ENCODE results near the gene HOTAIR. TPM values are rescaled to one million over a fixed set of nuclear protein-coding genes. Genes with fewer than 3 reads are reported as not detected.

Gene HOTAIR
- total and polyA plus RNA-seq, 4 donors, result not detected

DNA sequence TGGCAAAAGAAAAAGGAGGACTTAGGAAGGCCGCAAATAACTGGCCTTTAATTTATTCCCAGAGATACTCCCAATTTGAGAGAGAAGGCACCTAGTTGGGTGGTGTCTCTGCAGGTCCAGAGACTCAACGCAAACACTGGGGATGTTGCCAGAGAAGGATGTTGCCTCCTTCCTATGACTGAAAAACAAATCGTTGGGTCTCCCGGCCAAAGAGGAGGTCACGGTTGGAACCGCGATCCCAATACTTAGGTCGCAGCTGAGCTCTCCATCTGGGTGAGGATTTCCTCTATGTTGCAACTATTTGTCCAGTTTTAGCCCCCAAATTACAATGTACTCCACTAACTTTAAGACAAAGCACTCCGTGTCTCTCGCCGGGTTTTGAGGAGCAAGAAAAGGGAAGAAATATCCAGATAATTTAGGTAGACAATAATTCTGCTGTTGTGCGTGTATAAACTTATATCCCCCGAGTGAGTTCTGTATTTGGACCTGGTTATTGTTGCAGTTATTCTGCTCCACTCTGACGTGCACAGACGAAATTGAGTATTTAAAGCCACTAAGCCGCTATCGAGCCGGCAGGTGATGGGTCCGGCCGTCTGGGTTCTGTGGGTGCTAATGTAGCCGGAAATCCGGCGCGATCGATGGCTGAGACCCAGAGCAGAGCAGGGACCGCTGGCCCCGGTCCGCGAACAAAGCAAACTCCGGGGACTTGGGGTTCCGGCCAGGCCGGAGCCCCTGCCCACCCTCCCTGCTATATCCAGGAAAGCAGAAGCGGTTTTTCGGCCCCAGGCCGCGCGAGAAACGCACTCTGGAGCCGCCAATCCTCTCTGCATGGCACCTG is 14.3 kb downstream of the HOTAIR start:
- 10% methylated on average over 39 of the region's 39 CpGs for whole genome bisulfite sequencing
- H3K27ac ChIP-seq (ENCODE audit: low read depth in 1 of 2, low read length in 2 of 2), result no peak overlapping the region
- peaks cover 0 to 5% (median 0%) of the 10 kb centered on the region in 4 donors for H3K4me1 ChIP-seq (ENCODE audit: control insufficient read depth in 4 of 4, insufficient read depth in 4 of 4, low read length in 3 of 4)
- H3K9me3 ChIP-seq (ENCODE audit: control insufficient read depth in 4 of 4, low read length in 3 of 4), result peaks cover 0 to 3% (median 0%) of the 10 kb centered on the region in 4 donors
- no peak overlapping the region for H3K9ac ChIP-seq (ENCODE audit: low read depth in 1 of 2, low read length in 2 of 2)
- TF ChIP-seq TAF1 (conservative IDR thresholded peaks at IDR 0.05) (no peak), RXRA (IDR thresholded peaks at IDR 0.05) (no peak), GABPA (IDR thresholded peaks at IDR 0.05 in 1 of 2, conservative IDR thresholded peaks at IDR 0.05 in 1 of 2) (no peak), FOXA2 (IDR thresholded peaks at IDR 0.05) (no peak)
- TF ChIP-seq, protein P1, sequence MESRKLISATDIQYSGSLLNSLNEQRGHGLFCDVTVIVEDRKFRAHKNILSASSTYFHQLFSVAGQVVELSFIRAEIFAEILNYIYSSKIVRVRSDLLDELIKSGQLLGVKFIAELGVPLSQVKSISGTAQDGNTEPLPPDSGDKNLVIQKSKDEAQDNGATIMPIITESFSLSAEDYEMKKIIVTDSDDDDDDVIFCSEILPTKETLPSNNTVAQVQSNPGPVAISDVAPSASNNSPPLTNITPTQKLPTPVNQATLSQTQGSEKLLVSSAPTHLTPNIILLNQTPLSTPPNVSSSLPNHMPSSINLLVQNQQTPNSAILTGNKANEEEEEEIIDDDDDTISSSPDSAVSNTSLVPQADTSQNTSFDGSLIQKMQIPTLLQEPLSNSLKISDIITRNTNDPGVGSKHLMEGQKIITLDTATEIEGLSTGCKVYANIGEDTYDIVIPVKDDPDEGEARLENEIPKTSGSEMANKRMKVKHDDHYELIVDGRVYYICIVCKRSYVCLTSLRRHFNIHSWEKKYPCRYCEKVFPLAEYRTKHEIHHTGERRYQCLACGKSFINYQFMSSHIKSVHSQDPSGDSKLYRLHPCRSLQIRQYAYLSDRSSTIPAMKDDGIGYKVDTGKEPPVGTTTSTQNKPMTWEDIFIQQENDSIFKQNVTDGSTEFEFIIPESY (IDR thresholded peaks at IDR 0.05), result no peak
- TF ChIP-seq, protein P2, sequence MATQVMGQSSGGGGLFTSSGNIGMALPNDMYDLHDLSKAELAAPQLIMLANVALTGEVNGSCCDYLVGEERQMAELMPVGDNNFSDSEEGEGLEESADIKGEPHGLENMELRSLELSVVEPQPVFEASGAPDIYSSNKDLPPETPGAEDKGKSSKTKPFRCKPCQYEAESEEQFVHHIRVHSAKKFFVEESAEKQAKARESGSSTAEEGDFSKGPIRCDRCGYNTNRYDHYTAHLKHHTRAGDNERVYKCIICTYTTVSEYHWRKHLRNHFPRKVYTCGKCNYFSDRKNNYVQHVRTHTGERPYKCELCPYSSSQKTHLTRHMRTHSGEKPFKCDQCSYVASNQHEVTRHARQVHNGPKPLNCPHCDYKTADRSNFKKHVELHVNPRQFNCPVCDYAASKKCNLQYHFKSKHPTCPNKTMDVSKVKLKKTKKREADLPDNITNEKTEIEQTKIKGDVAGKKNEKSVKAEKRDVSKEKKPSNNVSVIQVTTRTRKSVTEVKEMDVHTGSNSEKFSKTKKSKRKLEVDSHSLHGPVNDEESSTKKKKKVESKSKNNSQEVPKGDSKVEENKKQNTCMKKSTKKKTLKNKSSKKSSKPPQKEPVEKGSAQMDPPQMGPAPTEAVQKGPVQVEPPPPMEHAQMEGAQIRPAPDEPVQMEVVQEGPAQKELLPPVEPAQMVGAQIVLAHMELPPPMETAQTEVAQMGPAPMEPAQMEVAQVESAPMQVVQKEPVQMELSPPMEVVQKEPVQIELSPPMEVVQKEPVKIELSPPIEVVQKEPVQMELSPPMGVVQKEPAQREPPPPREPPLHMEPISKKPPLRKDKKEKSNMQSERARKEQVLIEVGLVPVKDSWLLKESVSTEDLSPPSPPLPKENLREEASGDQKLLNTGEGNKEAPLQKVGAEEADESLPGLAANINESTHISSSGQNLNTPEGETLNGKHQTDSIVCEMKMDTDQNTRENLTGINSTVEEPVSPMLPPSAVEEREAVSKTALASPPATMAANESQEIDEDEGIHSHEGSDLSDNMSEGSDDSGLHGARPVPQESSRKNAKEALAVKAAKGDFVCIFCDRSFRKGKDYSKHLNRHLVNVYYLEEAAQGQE (IDR thresholded peaks at IDR 0.05), result no peak
- no peak for DNase-seq (ENCODE audit: low spot score)
- peaks cover 4 to 58% (median 38%) of the 10 kb centered on the region in 4 donors for H3K27me3 ChIP-seq (ENCODE audit: control insufficient read depth in 4 of 4, insufficient read depth in 4 of 4, low read length in 3 of 4)
- H3K4me3 ChIP-seq (ENCODE audit: low read depth in 1 of 3, low read length in 3 of 3), result no peak overlapping the region
- H3K36me3 ChIP-seq (ENCODE audit: control insufficient read depth in 4 of 4, insufficient read depth in 3 of 4, low read depth in 1 of 4, low read length in 3 of 4), result no peaks in the 10 kb centered on the region

GRCh38 chr12:53959314-53959713 is 15.4 kb downstream of the HOTAIR start:
- peaks cover 0 to 1% (median 0%) of the 10 kb centered on the region in 4 donors for H3K4me1 ChIP-seq (ENCODE audit: control insufficient read depth in 4 of 4, insufficient read depth in 4 of 4, low read length in 3 of 4)
- no peak for TF ChIP-seq RXRA (IDR thresholded peaks at IDR 0.05)
- no peak overlapping the region for H3K27ac ChIP-seq (ENCODE audit: low read depth in 1 of 2, low read length in 2 of 2)
- no peak for DNase-seq (ENCODE audit: low spot score)
- 8% methylated on average over 4 of the region's 4 CpGs for WGBS
- H3K4me3 ChIP-seq (ENCODE audit: low read depth in 1 of 3, low read length in 3 of 3), result no peak overlapping the region
- no peak overlapping the region for H3K9ac ChIP-seq (ENCODE audit: low read depth in 1 of 2, low read length in 2 of 2)
- H3K36me3 ChIP-seq (ENCODE audit: control insufficient read depth in 4 of 4, insufficient read depth in 3 of 4, low read depth in 1 of 4, low read length in 3 of 4), result no peaks in the 10 kb centered on the region
- peaks cover 13 to 53% (median 35%) of the 10 kb centered on the region in 4 donors for H3K27me3 ChIP-seq (ENCODE audit: control insufficient read depth in 4 of 4, insufficient read depth in 4 of 4, low read length in 3 of 4)
- peaks cover 0 to 3% (median 0%) of the 10 kb centered on the region in 4 donors for H3K9me3 ChIP-seq (ENCODE audit: control insufficient read depth in 4 of 4, low read length in 3 of 4)

DNA sequence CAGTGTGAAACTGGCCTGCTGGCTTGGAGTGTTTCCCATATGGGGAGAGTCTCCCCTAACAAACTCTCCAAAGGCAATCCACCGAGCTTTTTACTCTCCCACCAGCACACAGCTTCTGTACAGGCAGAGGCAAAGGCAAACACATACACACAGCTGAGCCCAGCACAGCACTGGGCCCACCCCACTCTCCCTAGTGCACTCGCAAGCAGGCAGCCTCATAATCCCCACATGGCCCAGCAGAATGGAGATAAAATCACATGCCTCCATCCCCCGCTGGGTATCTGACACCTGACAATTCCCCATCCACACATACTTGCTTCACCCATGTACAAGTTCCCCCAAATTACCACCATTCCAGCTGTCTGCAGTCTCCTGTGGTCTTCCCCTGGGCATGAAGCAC is 16.6 kb downstream of the HOTAIR start:
- no peak for DNase-seq (ENCODE audit: low spot score)
- Histone ChIP-seq H3K27me3 (ENCODE audit: control insufficient read depth in 4 of 4, insufficient read depth in 4 of 4, low read length in 3 of 4) (peaks cover 13 to 49% (median 33%) of the 10 kb centered on the region in 4 donors), H3K36me3 (ENCODE audit: control insufficient read depth in 4 of 4, insufficient read depth in 3 of 4, low read depth in 1 of 4, low read length in 3 of 4) (no peaks in the 10 kb centered on the region), H3K9ac (ENCODE audit: low read depth in 1 of 2, low read length in 2 of 2) (no peak overlapping the region), H3K4me1 (ENCODE audit: control insufficient read depth in 4 of 4, insufficient read depth in 4 of 4, low read length in 3 of 4) (peaks cover 0 to 1% (median 0%) of the 10 kb centered on the region in 4 donors), H3K4me3 (ENCODE audit: low read depth in 1 of 3, low read length in 3 of 3) (no peak overlapping the region), H3K27ac (ENCODE audit: low read depth in 1 of 2, low read length in 2 of 2) (no peak overlapping the region), H3K9me3 (ENCODE audit: control insufficient read depth in 4 of 4, low read length in 3 of 4) (peaks cover 0 to under 1% (median 0%) of the 10 kb centered on the region in 4 donors)
- TF ChIP-seq, protein P2 (IDR thresholded peaks at IDR 0.05), result no peak
- TF ChIP-seq MAX (IDR thresholded peaks at IDR 0.05) (no peak), RAD21 (IDR thresholded peaks at IDR 0.05) (no peak), GABPA (IDR thresholded peaks at IDR 0.05 in 1 of 2, conservative IDR thresholded peaks at IDR 0.05 in 1 of 2) (no peak), RXRA (IDR thresholded peaks at IDR 0.05) (no peak)
- WGBS, result 14% methylated on average over 3 of the region's 3 CpGs
